Activated naive CD8-positive, alpha-beta T cell treated with anti-CD3 and anti-CD28 coated beads for 36 hours (primary cell): Measurements from ENCODE around the gene SLC5A3. TPM values are rescaled to one million over a fixed set of nuclear protein-coding genes. Genes with fewer than 3 reads are reported as not detected.
A peak's percentile ranks its signal among the peaks of the same experiment; 100 is the strongest.

Source experiments
- DNase-seq: peaks from one replicate; pipeline ENCODE4 v3.0.0; 2021
- H3K27ac Mint-ChIP-seq: one replicate; pipeline ENCODE4 v1.8.0; 2022; ENCODE audit warnings: mild to moderate bottlenecking, moderate library complexity, mixed read lengths
- H3K27me3 Mint-ChIP-seq: one replicate; pipeline ENCODE4 v1.8.0; 2022; ENCODE audit warnings: mild to moderate bottlenecking, mixed read lengths
- H3K36me3 Mint-ChIP-seq: one replicate; pipeline ENCODE4 v1.8.0; 2021; ENCODE audit warnings: mild to moderate bottlenecking, mixed read lengths
- H3K4me1 Mint-ChIP-seq: one replicate; pipeline ENCODE4 v1.8.0; 2021; ENCODE audit warnings: mixed read lengths
- H3K4me3 Mint-ChIP-seq: one replicate; pipeline ENCODE4 v1.8.0; 2022; ENCODE audit warnings: mild to moderate bottlenecking, moderate library complexity, mixed read lengths
- H3K9me3 Mint-ChIP-seq: one replicate; pipeline ENCODE4 v1.8.0; 2022; ENCODE audit warnings: mixed read lengths
- total RNA-seq, 2 experiments: library from RNA; stranded (reverse); gene quantifications; one replicate each; pipeline ENCODE4 v1.2.3, GENCODE V29; 2021

The SLC5A3 gene
- total RNA-seq, 2 experiments from 2014 or later = 12.4 to 12.7 TPM

DNA sequence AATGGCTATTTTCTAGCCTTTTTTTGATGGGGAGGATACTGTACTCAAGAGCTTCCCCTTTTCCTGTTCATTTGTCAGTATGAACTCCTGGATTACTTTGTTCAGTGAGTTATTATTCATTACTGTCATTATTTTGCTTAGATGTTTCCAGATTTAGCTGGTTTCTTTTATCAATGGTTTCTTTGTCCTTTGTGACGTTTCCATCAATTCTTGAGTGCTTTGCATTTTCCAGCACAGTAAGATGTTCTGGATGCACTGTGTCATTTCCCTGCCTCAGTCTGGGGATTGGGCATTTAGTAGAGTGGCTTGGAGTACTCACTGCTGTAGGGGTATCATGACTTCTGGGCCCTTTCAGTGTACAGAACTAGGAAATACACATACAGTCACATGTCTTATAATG, 34.2 kb downstream of the SLC5A3 start:
- Mint-ChIP-seq H3K4me1 (peaks cover 50% of the 10 kb centered on the region), H3K4me3 (no peak overlapping the region), H3K9me3 (no peaks in the 10 kb centered on the region), H3K27ac (no peak overlapping the region), H3K27me3 (no peaks in the 10 kb centered on the region), H3K36me3 (peaks cover 81% of the 10 kb centered on the region)
- no peak for DNase-seq

DNA sequence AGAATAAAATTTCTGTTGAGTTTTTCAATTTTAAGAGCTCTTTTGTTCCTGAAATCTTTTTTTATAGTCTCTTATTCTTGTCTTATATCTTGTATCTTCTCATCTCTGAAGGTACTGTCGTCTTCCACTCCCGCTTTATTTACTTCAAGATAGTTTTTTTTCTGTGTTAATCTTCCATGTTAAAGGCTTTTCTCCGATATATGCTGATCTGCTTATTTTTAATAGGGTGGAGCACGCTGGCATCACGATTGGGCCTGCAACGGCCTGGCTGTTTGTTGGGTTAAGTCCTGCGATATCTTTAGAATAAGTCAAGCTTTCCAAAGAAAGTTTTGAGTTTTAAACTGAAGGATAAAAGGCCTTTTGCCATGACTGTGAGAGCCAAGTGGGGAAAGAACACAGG, 35.7 kb downstream of the SLC5A3 start:
- Mint-ChIP-seq H3K27ac (no peak overlapping the region), H3K9me3 (no peaks in the 10 kb centered on the region), H3K36me3 (peaks cover 78% of the 10 kb centered on the region), H3K27me3 (no peaks in the 10 kb centered on the region), H3K4me3 (no peak overlapping the region), H3K4me1 (peaks cover 49% of the 10 kb centered on the region)
- no peak for DNase-seq

DNA sequence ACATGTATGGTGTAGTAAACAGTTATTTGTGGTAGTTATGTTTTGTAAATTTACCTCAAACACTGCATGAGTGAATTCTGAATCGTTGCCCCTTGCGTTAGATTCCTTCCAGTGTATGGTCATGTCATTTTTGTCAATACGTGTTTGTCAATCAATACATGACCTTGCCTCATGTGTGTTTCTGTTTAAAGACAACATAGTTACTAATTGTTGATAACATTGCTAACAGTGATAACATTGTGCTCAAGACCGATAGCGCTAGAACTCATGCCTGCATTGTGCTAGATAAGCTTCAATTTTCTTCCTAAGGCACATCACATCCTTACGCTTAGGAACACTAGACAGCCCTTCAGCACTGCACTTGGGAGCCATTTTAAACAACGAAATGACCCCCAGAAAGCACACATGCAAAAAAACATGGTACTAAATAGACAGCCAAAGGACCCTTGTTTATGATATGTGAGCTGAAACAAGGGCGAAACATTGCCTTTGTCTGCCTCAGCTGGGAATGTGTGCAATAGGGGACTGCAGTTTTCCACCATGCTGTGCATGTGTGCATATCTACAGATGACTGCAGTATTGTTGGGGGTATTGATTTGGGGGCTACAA, 37.3 kb downstream of the SLC5A3 start:
- DNase-seq = no peak
- Mint-ChIP-seq H3K27me3 (no peaks in the 10 kb centered on the region), H3K4me3 (no peak overlapping the region), H3K27ac (no peak overlapping the region), H3K36me3 (peaks cover 74% of the 10 kb centered on the region), H3K4me1 (peaks cover 42% of the 10 kb centered on the region), H3K9me3 (peaks cover 2% of the 10 kb centered on the region)

DNA sequence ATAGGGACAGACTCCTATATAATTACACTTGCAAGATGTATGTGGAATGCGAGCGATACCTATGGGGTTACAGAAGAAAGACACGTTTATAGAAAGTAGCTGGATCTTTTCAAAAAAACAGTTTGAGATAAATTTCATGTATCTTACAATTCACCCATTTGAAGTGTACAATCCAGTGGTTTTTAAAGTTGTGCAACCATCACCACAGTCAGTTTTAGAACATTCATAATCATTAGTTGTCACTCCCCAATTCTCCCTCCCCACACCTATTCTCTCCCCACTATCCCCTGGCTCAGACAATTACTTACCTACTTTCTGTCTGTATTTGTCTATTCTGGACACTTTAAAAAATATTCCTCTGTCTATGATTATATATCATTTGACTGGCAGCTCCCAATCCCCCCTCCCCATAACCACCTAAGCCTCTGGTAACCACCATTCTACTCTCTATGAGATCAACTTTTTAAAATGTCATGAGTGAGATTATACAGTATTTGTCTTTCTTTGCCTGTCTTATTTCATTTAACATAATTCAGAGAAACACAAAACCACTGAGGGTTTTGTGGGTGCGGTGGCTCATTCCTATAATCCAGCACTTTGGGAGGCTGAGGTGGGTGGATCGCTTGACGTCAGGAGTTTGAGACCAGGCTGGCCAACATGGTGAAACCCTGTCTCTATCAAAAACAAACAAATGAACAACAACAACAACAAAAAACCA, 39.1 kb downstream of the SLC5A3 start:
- H3K4me1 Mint-ChIP-seq = peaks cover 36% of the 10 kb centered on the region
- H3K27me3 Mint-ChIP-seq = no peaks in the 10 kb centered on the region
- peaks cover 73% of the 10 kb centered on the region for H3K36me3 Mint-ChIP-seq
- H3K27ac Mint-ChIP-seq = no peak overlapping the region
- H3K4me3 Mint-ChIP-seq = no peak overlapping the region
- no peak for DNase-seq
- H3K9me3 Mint-ChIP-seq = peaks cover 2% of the 10 kb centered on the region

- Mint-ChIP-seq H3K27ac (peak overlapping the region; percentile 2), H3K4me1 (peaks cover 36% of the 10 kb centered on the region), H3K36me3 (peaks cover 71% of the 10 kb centered on the region), H3K9me3 (peaks cover 2% of the 10 kb centered on the region), H3K4me3 (no peak overlapping the region), H3K27me3 (no peaks in the 10 kb centered on the region)
- no peak for DNase-seq
Observed at GRCh38 chr21:34113842-34114241, 40.5 kb downstream of the SLC5A3 start.

- H3K9me3 Mint-ChIP-seq = peaks cover 2% of the 10 kb centered on the region
Observed at GRCh38 chr21:34115160-34115559, 41.8 kb downstream of the SLC5A3 start.

GRCh38 chr21:34116569-34116968, 43.2 kb downstream of the SLC5A3 start:
- H3K27me3 Mint-ChIP-seq = no peaks in the 10 kb centered on the region
- H3K36me3 Mint-ChIP-seq = peaks cover 55% of the 10 kb centered on the region
- H3K4me1 Mint-ChIP-seq = peaks cover 34% of the 10 kb centered on the region
- no peak for DNase-seq
- H3K27ac Mint-ChIP-seq = no peak overlapping the region
- H3K4me3 Mint-ChIP-seq = no peak overlapping the region
- peaks cover 3% of the 10 kb centered on the region for H3K9me3 Mint-ChIP-seq

More at GRCh38 chr21:34115160-34115559, 41.8 kb downstream of the SLC5A3 start:
- Mint-ChIP-seq H3K27ac (no peak overlapping the region), H3K27me3 (no peaks in the 10 kb centered on the region), H3K4me3 (no peak overlapping the region), H3K36me3 (peaks cover 61% of the 10 kb centered on the region), H3K4me1 (peaks cover 37% of the 10 kb centered on the region)
- DNase-seq = no peak

- Mint-ChIP-seq H3K4me3 (no peak overlapping the region), H3K36me3 (peaks cover 52% of the 10 kb centered on the region), H3K4me1 (peaks cover 39% of the 10 kb centered on the region)
Observed at GRCh38 chr21:34120867-34121266, 47.5 kb downstream of the SLC5A3 start.

DNA sequence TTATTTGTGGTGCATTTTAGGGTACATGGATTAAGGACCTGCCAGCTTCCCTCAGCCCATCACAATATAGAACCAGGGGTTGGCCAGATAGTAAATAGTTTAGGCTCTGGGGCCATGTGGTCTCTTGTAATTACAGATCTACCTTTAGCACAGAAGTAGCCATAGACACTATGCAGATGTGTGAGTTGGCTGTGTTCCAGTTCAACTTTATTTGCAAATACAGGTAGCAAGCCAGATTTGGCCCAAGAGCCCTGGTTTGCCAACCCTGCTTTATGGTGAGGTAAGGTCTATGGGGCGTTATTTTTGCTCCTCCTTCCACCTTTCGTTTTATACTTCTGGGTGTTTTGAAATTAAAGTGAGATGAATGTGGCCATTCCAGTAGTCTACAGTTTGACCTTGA, 48.7 kb downstream of the SLC5A3 start:
- peaks cover 49% of the 10 kb centered on the region for H3K4me1 Mint-ChIP-seq
- H3K27me3 Mint-ChIP-seq = no peaks in the 10 kb centered on the region
- H3K27ac Mint-ChIP-seq = no peak overlapping the region
- no peak for DNase-seq
- H3K9me3 Mint-ChIP-seq = peaks cover 7% of the 10 kb centered on the region
- H3K36me3 Mint-ChIP-seq = peaks cover 50% of the 10 kb centered on the region
- H3K4me3 Mint-ChIP-seq = no peak overlapping the region

More at GRCh38 chr21:34120867-34121266, 47.5 kb downstream of the SLC5A3 start:
- H3K27ac Mint-ChIP-seq = no peak overlapping the region
- no peak for DNase-seq
- no peaks in the 10 kb centered on the region for H3K27me3 Mint-ChIP-seq
- H3K9me3 Mint-ChIP-seq = peaks cover 7% of the 10 kb centered on the region

Other genes starting within 250 kb of the SLC5A3 start
- 100 to 1,000 TPM; 219 to 221 TPM for gene ATP5PO, start 157.8 kb upstream of the SLC5A3 start, total RNA-seq
- 100 to 1,000 TPM; 107 to 116 TPM for gene MRPS6, start within 50 bp of the SLC5A3 start, total RNA-seq